NB4 (cell line): ENCODE measurements around the gene AGFG2.

ENCODE experiments used
- DNase-seq: peaks from one replicate; pipeline ENCODE4 v3.0.0; 2010; ENCODE audit warnings: low read depth
- H3K4me3 ChIP-seq: one replicate; pipeline ENCODE4 v1.5.1; 2011; ENCODE audit warnings: mild to moderate bottlenecking, low read depth, low read length, moderate library complexity
- MAX ChIP-seq: IDR thresholded peaks from 2 replicates; pipeline ENCODE4 v1.6.1; 2011; ENCODE audit warnings: low read depth, low read length
- MYC ChIP-seq: IDR thresholded peaks from 2 replicates; pipeline ENCODE4 v1.6.1; 2011; ENCODE audit warnings: low read depth, low read length
- POLR2A ChIP-seq: IDR thresholded peaks from 2 replicates; pipeline ENCODE4 v1.6.1; 2011; ENCODE audit warnings: mild to moderate bottlenecking; ENCODE audit not compliant: insufficient read length; ENCODE audit errors: extremely low read depth
- TF ChIP-seq, protein P1 (sequence below): IDR thresholded peaks from one replicate; pipeline ENCODE4 v1.5.1; 2012; ENCODE audit warnings: low read depth, low read length

AGFG2 gene, protein sequence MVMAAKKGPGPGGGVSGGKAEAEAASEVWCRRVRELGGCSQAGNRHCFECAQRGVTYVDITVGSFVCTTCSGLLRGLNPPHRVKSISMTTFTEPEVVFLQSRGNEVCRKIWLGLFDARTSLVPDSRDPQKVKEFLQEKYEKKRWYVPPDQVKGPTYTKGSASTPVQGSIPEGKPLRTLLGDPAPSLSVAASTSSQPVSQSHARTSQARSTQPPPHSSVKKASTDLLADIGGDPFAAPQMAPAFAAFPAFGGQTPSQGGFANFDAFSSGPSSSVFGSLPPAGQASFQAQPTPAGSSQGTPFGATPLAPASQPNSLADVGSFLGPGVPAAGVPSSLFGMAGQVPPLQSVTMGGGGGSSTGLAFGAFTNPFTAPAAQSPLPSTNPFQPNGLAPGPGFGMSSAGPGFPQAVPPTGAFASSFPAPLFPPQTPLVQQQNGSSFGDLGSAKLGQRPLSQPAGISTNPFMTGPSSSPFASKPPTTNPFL

DNA sequence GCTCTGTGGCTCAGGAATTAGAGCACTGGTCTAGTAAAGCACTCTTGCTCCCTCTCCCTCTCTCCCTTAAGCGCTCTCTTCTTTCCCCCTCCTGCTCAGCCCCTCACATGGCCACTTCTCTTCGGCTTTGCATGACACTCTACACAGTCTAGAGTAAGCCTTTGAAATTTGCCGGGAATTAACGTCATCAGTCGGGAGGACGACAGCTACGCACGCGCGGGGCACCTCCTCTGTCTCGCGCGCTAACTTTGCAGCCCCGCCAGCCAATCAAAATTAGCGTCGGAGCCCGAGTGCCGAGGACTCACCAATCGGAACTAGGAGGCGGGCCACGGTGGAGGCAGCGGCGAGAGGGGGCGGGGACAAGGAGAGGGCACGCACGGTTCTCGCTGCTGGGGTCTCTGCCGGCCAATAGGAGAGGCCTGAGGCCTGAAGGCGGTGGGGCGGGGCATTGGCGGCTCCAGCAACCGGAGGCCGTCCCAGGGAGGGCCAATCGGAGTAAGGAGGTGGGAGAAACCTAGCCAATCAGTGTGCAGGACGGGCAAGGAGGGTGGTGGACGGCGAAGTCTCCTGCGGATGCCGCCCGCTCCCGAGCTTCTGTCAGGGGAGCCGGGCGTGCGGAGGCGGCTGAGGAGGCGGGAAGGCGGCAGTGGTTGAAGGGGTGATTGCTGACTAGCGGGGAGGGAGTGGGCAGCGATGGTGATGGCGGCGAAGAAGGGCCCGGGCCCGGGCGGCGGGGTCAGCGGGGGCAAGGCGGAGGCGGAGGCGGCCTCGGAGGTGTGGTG lies at the start of gene AGFG2:
TSS of gene AGFG2 (plus strand) at position 550 of the 782 bp plus-strand sequence. CDS start at position 694, 144 bp downstream.
- H3K4me3 ChIP-seq, result peak within 1 kb of the TSS; percentile 71
- TF ChIP-seq MYC (peak; percentile 78), MAX (peak; percentile 91), POLR2A (peak; percentile 39)
- TF ChIP-seq, protein P1, sequence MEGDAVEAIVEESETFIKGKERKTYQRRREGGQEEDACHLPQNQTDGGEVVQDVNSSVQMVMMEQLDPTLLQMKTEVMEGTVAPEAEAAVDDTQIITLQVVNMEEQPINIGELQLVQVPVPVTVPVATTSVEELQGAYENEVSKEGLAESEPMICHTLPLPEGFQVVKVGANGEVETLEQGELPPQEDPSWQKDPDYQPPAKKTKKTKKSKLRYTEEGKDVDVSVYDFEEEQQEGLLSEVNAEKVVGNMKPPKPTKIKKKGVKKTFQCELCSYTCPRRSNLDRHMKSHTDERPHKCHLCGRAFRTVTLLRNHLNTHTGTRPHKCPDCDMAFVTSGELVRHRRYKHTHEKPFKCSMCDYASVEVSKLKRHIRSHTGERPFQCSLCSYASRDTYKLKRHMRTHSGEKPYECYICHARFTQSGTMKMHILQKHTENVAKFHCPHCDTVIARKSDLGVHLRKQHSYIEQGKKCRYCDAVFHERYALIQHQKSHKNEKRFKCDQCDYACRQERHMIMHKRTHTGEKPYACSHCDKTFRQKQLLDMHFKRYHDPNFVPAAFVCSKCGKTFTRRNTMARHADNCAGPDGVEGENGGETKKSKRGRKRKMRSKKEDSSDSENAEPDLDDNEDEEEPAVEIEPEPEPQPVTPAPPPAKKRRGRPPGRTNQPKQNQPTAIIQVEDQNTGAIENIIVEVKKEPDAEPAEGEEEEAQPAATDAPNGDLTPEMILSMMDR, result no peak
- DNase-seq, result peak; percentile 100

DNA sequence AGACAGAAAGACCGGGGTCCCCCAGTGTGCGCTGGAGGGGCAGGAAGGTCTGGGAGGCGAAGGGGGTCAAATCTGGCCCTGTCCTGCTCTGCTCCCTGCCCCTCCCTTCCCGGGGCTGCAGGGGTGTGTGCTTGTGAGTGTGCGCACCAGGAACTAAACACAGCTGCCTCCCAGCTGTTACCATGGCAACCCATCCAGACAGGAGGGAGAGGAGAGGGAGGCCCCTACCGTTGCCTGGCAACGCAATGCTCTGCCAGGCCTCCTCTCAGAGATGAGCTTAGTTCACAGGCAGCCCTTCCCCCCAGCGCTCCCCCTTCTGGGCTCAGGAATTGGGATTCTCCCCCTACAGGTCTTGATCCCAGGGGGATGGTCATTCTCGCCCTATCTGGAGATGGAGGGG lies 49.2 kb upstream of the AGFG2 start:
- TF ChIP-seq POLR2A (no peak), MYC (no peak), MAX (no peak)
- TF ChIP-seq, protein P1, result no peak
- DNase-seq, result peak; percentile 84
- no peak overlapping the region for H3K4me3 ChIP-seq

- DNase-seq, result no peak
- no peak for TF ChIP-seq MYC
- TF ChIP-seq, protein P1, result no peak
Measured at GRCh38 chr7:100490483-100491191, 48.4 kb upstream of the AGFG2 start.

GRCh38 chr7:100491192-100491578 lies 47.8 kb upstream of the AGFG2 start:
- DNase-seq, result no peak
- H3K4me3 ChIP-seq, result no peak overlapping the region
- TF ChIP-seq, protein P1, result no peak
- TF ChIP-seq POLR2A, result no peak
- no peak for TF ChIP-seq MYC
- TF ChIP-seq MAX, result no peak

More at GRCh38 chr7:100490483-100491191, 48.4 kb upstream of the AGFG2 start:
- H3K4me3 ChIP-seq, result no peak overlapping the region

DNA sequence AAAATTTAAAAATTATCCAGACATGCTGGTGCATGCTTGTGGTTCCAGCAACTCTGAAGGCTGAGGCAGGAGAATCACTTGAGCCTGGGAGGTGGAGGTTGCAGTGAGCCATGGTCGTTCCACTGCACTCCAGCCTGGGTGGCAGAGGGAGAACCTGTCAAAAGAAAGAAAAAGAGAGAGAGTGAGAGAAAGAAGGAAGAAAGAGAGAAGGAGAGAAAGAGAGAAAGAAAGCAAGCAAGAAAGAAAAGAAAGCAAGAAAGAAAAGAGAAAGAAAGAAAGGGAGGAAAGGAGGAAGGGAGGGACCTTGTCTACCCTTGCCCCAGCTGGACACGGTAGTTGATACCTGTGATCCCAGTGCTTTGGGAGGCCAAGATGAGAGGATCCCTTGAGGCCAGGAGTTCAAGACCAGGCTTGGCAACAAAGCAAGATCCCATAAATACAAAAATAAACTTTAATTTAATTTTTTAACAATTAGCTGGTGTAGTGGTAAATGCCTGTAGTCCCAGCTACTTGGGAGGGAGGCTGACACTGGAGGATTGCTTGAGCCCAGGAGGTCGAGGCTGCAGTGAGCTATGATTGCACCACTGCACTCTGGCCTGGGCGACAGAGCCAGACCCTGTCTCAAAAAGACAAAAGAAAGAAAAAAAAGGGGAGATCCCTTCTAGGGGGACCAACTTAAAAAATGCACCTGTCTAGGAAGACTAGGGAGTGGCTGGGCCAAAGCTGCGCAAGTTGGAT lies 46.1 kb upstream of the AGFG2 start:
- H3K4me3 ChIP-seq, result no peak overlapping the region
- DNase-seq, result no peak

More for the DNA sequence above, 46.1 kb upstream of the AGFG2 start:
- TF ChIP-seq, protein P1, result no peak
- TF ChIP-seq MYC, result no peak
- TF ChIP-seq MAX, result no peak
- TF ChIP-seq POLR2A, result no peak
